Loucy (cell line): Measurements from ENCODE around the gene MYO10.

ENCODE experiments used
- H2AFZ ChIP-seq: fragments of 200-600 bp; sonication (generic); 2 replicates; pipeline ENCODE4 v1.6.0; 2016; ENCODE audit warnings: antibody characterized with exemption, mild to moderate bottlenecking, low read length, moderate library complexity
- H3F3A ChIP-seq: fragments of 200-600 bp; 2 replicates; pipeline ENCODE4 v1.6.0; 2016; ENCODE audit warnings: antibody characterized with exemption, low read depth, mild to moderate bottlenecking
- H3K27me3 ChIP-seq: fragments of 200-600 bp; sonication (generic); 2 replicates; pipeline ENCODE4 v1.6.1; 2014; ENCODE audit warnings: low read length, mild to moderate bottlenecking; ENCODE audit not compliant: insufficient read depth, poor library complexity, severe bottlenecking
- H3K36me3 ChIP-seq: fragments of 200-600 bp; sonication (generic); 2 replicates; pipeline ENCODE4 v1.6.1; 2016; ENCODE audit warnings: low read length; ENCODE audit not compliant: insufficient read depth
- H3K4me1 ChIP-seq: fragments of 200-600 bp; sonication (generic); 2 replicates; pipeline ENCODE4 v1.5.1; 2014; ENCODE audit warnings: low read length, mild to moderate bottlenecking; ENCODE audit not compliant: insufficient read depth, poor library complexity, severe bottlenecking
- H3K4me2 ChIP-seq: fragments of 200-600 bp; sonication (generic); 2 replicates; pipeline ENCODE4 v1.6.0; 2014; ENCODE audit warnings: antibody characterized with exemption, low read length, low read depth, mild to moderate bottlenecking; ENCODE audit not compliant: poor library complexity, severe bottlenecking
- H3K4me3 ChIP-seq: fragments of 200-600 bp; sonication (generic); 2 replicates; pipeline ENCODE4 v1.5.1; 2014; ENCODE audit warnings: low read length, mild to moderate bottlenecking, mixed read lengths; ENCODE audit not compliant: poor library complexity, severe bottlenecking
- H3K79me2 ChIP-seq: fragments of 200-600 bp; sonication (generic); 2 replicates; pipeline ENCODE4 v1.6.1; 2014; ENCODE audit warnings: low read length; ENCODE audit not compliant: insufficient read depth
- H3K9ac ChIP-seq: fragments of 200-600 bp; sonication (generic); 2 replicates; pipeline ENCODE4 v1.6.0; 2014; ENCODE audit warnings: mild to moderate bottlenecking, low read depth, low read length, moderate library complexity; ENCODE audit not compliant: poor library complexity, severe bottlenecking
- H3K9me2 ChIP-seq: fragments of 200-600 bp; sonication (generic); replicated peaks from 2 replicates; pipeline ENCODE4 v1.6.1; 2016; ENCODE audit warnings: low read depth, low read length, mixed read lengths
- H3K9me3 ChIP-seq: fragments of 200-600 bp; sonication (generic); 2 replicates; pipeline ENCODE4 v1.6.1; 2014; ENCODE audit warnings: mild to moderate bottlenecking, antibody characterized with exemption, low read length, low read depth; ENCODE audit not compliant: insufficient read depth
- H4K20me1 ChIP-seq: fragments of 200-600 bp; sonication (generic); 2 replicates; pipeline ENCODE4 v1.6.0; 2014; ENCODE audit warnings: antibody characterized with exemption, low read length, mild to moderate bottlenecking; ENCODE audit not compliant: insufficient read depth, poor library complexity, severe bottlenecking
- CTCF ChIP-seq: fragments of 200-600 bp; sonication (generic); conservative IDR thresholded peaks from 2 replicates; pipeline ENCODE4 v1.5.1; 2014; ENCODE audit warnings: mild to moderate bottlenecking, antibody characterized with exemption, low read length
- EZH2phosphoT487 ChIP-seq: fragments of 200-600 bp; IDR thresholded peaks from 2 replicates; pipeline ENCODE4 v1.6.1; 2018; ENCODE audit warnings: antibody characterized with exemption, mild to moderate bottlenecking, moderate library complexity, borderline replicate concordance

Gene MYO10

GRCh38 chr5:16907270-16907669 lies 28.8 kb downstream of the MYO10 start:
- Histone ChIP-seq H3K4me1 (no peaks in the 10 kb centered on the region), H3F3A (no peaks in the 10 kb centered on the region), H3K9ac (no peak overlapping the region), H3K27me3 (no peaks in the 10 kb centered on the region), H3K4me3 (no peak overlapping the region), H4K20me1 (no peaks in the 10 kb centered on the region), H3K36me3 (no peaks in the 10 kb centered on the region), H3K4me2 (no peak overlapping the region), H2AFZ (no peak overlapping the region), H3K9me3 (no peaks in the 10 kb centered on the region; the same call in 1 of the 2 replicates), H3K79me2 (no peaks in the 10 kb centered on the region), H3K9me2 (no peaks in the 10 kb centered on the region)
- TF ChIP-seq CTCF (no peak), EZH2phosphoT487 (no peak)

- no peak overlapping the region for H3K4me2 ChIP-seq
- H4K20me1 ChIP-seq, result no peaks in the 10 kb centered on the region
- no peaks in the 10 kb centered on the region for H3K79me2 ChIP-seq
- no peak for TF ChIP-seq EZH2phosphoT487
- TF ChIP-seq CTCF, result no peak
- no peaks in the 10 kb centered on the region; the same call in 1 of the 2 replicates for H3K9me3 ChIP-seq
- no peak overlapping the region for H2AFZ ChIP-seq
- no peaks in the 10 kb centered on the region for H3K36me3 ChIP-seq
- H3K9me2 ChIP-seq, result no peaks in the 10 kb centered on the region
- H3F3A ChIP-seq, result no peaks in the 10 kb centered on the region
- no peaks in the 10 kb centered on the region for H3K4me1 ChIP-seq
- no peak overlapping the region for H3K4me3 ChIP-seq
- no peaks in the 10 kb centered on the region for H3K27me3 ChIP-seq
- H3K9ac ChIP-seq, result no peak overlapping the region
Measured at GRCh38 chr5:16906255-16906654, 29.8 kb downstream of the MYO10 start.

GRCh38 chr5:16903480-16904300 lies 32.4 kb downstream of the MYO10 start:
- no peak overlapping the region for H3K4me2 ChIP-seq
- H3K4me1 ChIP-seq, result no peaks in the 10 kb centered on the region
- no peaks in the 10 kb centered on the region for H3K27me3 ChIP-seq
- H3K79me2 ChIP-seq, result no peaks in the 10 kb centered on the region
- H3K9ac ChIP-seq, result no peak overlapping the region
- no peak overlapping the region for H3K4me3 ChIP-seq
- no peak overlapping the region for H2AFZ ChIP-seq
- no peaks in the 10 kb centered on the region; the same call in 1 of the 2 replicates for H3K9me3 ChIP-seq
- H3K9me2 ChIP-seq, result no peaks in the 10 kb centered on the region
- no peaks in the 10 kb centered on the region for H3K36me3 ChIP-seq
- no peak for TF ChIP-seq CTCF
- TF ChIP-seq EZH2phosphoT487, result no peak
- H3F3A ChIP-seq, result no peaks in the 10 kb centered on the region
- H4K20me1 ChIP-seq, result no peaks in the 10 kb centered on the region
